WTC11 (cell line): ENCODE data around the gene CDK5R2. TPM values are rescaled to one million over a fixed set of nuclear protein-coding genes. Genes with fewer than 3 reads are reported as not detected.
A peak's percentile ranks its signal among the peaks of the same experiment; 100 is the strongest.

ENCODE experiments used
- HMGA2 ChIP-seq: fragments of 250-450 bp; sonication (Bioruptor Pico); IDR thresholded peaks from 2 replicates; pipeline ENCODE4 v1.4.0; 2021; ENCODE audit warnings: mild to moderate bottlenecking, moderate library complexity
- HMGXB4 ChIP-seq: sonication (generic); formaldehyde crosslinking; IDR thresholded peaks from 2 replicates; pipeline ENCODE4 v1.8.1; 2023; ENCODE audit warnings: mild to moderate bottlenecking, moderate library complexity, missing genetic modification reagents
- microRNA-seq: library from miRNA; unstranded; fragments of <30 nt; microRNA quantifications from one replicate; pipeline ENCODE4 v1.2.0, GENCODE V29; 2022; ENCODE audit warnings: borderline number of aligned reads
- total RNA-seq: library from RNA; stranded (reverse); gene quantifications from 3 replicates; pipeline ENCODE4 v1.2.3, GENCODE V29; 2021
- TF ChIP-seq, protein P1 (sequence below): sonication (generic); formaldehyde crosslinking; IDR thresholded peaks from 2 replicates; pipeline ENCODE4 v1.8.0; 2022; ENCODE audit warnings: mild to moderate bottlenecking, missing genetic modification reagents

Gene CDK5R2
- total RNA-seq, 1 experiment from 2014 or later, result 0.26 TPM

- TF ChIP-seq HMGXB4 (CRISPR knock-in tag) (no peak), HMGA2 (no peak)
- TF ChIP-seq, protein P1, sequence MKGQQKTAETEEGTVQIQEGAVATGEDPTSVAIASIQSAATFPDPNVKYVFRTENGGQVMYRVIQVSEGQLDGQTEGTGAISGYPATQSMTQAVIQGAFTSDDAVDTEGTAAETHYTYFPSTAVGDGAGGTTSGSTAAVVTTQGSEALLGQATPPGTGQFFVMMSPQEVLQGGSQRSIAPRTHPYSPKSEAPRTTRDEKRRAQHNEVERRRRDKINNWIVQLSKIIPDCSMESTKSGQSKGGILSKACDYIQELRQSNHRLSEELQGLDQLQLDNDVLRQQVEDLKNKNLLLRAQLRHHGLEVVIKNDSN (CRISPR knock-in tag), result no peak
Observed at GRCh38 chr2:219010873-219011272, 51.4 kb downstream of the CDK5R2 start (continued).

Small RNA genes within 50 kb of the gene (microRNA-seq; reads per million reads assigned to microRNA genes)
- gene MIR375, result 74.1 reads per million, percentile 58 among the genes with 10 or more reads in this experiment

Other genes starting within 250 kb of the CDK5R2 start
- gene TTLL4, start 248.8 kb upstream of the CDK5R2 start, total RNA-seq, result 73.7 to 87.4 TPM (median 77.1 TPM) in 3 replicates
- gene CYP27A1, start 177.5 kb upstream of the CDK5R2 start, total RNA-seq, result 5.6 to 9.3 TPM (median 8.1 TPM) in 3 replicates
- gene PRKAG3, start 127.9 kb upstream of the CDK5R2 start, total RNA-seq, result not detected in 3 replicates
- not detected in 3 replicates for gene WNT6, start 99.9 kb upstream of the CDK5R2 start, total RNA-seq
- gene WNT10A, start 78.8 kb upstream of the CDK5R2 start, total RNA-seq, result not detected in 3 replicates
- gene FEV, start 25.5 kb downstream of the CDK5R2 start, total RNA-seq, result not detected in 3 replicates
- not detected in 3 replicates for gene CRYBA2, start 33.8 kb downstream of the CDK5R2 start, total RNA-seq
- 0.44 to 1.0 TPM (median 0.48 TPM) in 3 replicates for gene CFAP65, start 81.8 kb downstream of the CDK5R2 start, total RNA-seq
- 0.11 TPM in 1 of 3 replicates, not detected in the others for gene IHH, start 101.3 kb downstream of the CDK5R2 start, total RNA-seq
- gene NHEJ1, start 201.1 kb downstream of the CDK5R2 start, total RNA-seq, result 18.4 to 22.3 TPM (median 21.3 TPM) in 3 replicates
- gene SLC23A3, start 210.4 kb downstream of the CDK5R2 start, total RNA-seq, result 0.41 to 0.59 TPM (median 0.55 TPM) in 3 replicates
- gene CNPPD1, start 217.3 kb downstream of the CDK5R2 start, total RNA-seq, result 26.7 to 32.8 TPM (median 29.5 TPM) in 3 replicates
- 50.2 to 60.2 TPM (median 52.8 TPM) in 3 replicates for gene RETREG2, start 218.6 kb downstream of the CDK5R2 start, total RNA-seq
- 19.5 to 21.1 TPM (median 20.2 TPM) in 3 replicates for gene ZFAND2B, start 247.1 kb downstream of the CDK5R2 start, total RNA-seq